H9 (cell line): Measurements from ENCODE around the gene BRMS1L. TPM values are rescaled to one million over a fixed set of nuclear protein-coding genes. Genes with fewer than 3 reads are reported as not detected.

ENCODE experiments used
- DNase-seq: peaks from one replicate; pipeline ENCODE4 v3.0.0-alpha.2; 2017
- H2AFZ ChIP-seq: one replicate; pipeline ENCODE4 v1.6.1; 2013; ENCODE audit warnings: mild to moderate bottlenecking, low read length, control low read depth, moderate library complexity
- H2AK5ac ChIP-seq: 2 replicates; pipeline ENCODE4 v1.6.1; 2013; ENCODE audit warnings: low read length, control low read depth, mixed read lengths; ENCODE audit not compliant: insufficient read length
- H2BK120ac ChIP-seq: one replicate; pipeline ENCODE4 v1.6.1; 2013; ENCODE audit warnings: low read depth, mild to moderate bottlenecking, low read length, control low read depth, inconsistent platforms; ENCODE audit not compliant: poor library complexity, severe bottlenecking
- H2BK12ac ChIP-seq: 2 replicates; pipeline ENCODE4 v1.6.1; 2013; ENCODE audit warnings: low read length, control low read depth, mixed read lengths, low read depth; ENCODE audit not compliant: insufficient read length
- H2BK15ac ChIP-seq: 2 replicates; pipeline ENCODE4 v1.6.1; 2013; ENCODE audit warnings: low read depth, low read length, control low read depth
- H2BK20ac ChIP-seq: one replicate; pipeline ENCODE4 v1.6.1; 2013; ENCODE audit warnings: low read depth, mild to moderate bottlenecking, low read length, control low read depth, inconsistent platforms; ENCODE audit not compliant: poor library complexity, severe bottlenecking
- H2BK5ac ChIP-seq: 2 replicates; pipeline ENCODE4 v1.6.1; 2013; ENCODE audit warnings: low read length, control low read depth, mixed read lengths; ENCODE audit not compliant: insufficient read length
- H3K14ac ChIP-seq: 2 replicates; pipeline ENCODE4 v1.6.1; 2013; ENCODE audit warnings: low read length, control low read depth; ENCODE audit not compliant: insufficient read depth
- H3K18ac ChIP-seq: 2 replicates; pipeline ENCODE4 v1.6.1; 2013; ENCODE audit warnings: low read depth, mild to moderate bottlenecking, mixed read lengths, low read length, control low read depth; ENCODE audit not compliant: insufficient read length
- H3K23ac ChIP-seq: 2 replicates; pipeline ENCODE4 v1.6.1; 2013; ENCODE audit warnings: low read length, control low read depth, mixed read lengths, low read depth; ENCODE audit not compliant: insufficient read length
- H3K23me2 ChIP-seq: 2 replicates; pipeline ENCODE4 v1.6.1; 2013; ENCODE audit warnings: low read depth, mild to moderate bottlenecking, mixed read lengths, low read length, control low read depth; ENCODE audit not compliant: insufficient read length, poor library complexity, severe bottlenecking
- H3K27ac ChIP-seq: 2 replicates; pipeline ENCODE4 v1.5.1; 2013; ENCODE audit warnings: low read length, control low read depth, mixed read lengths, low read depth; ENCODE audit not compliant: insufficient read length
- H3K27me3 ChIP-seq: 2 replicates; pipeline ENCODE4 v1.6.1; 2013; ENCODE audit warnings: low read length, control low read depth, inconsistent platforms; ENCODE audit not compliant: insufficient read depth
- H3K4ac ChIP-seq: 2 replicates; pipeline ENCODE4 v1.6.1; 2013; ENCODE audit warnings: low read depth, mild to moderate bottlenecking, control low read depth, inconsistent platforms, low read length, moderate library complexity
- H3K4me1 ChIP-seq: 2 replicates; pipeline ENCODE4 v1.6.1; 2013; ENCODE audit warnings: low read length, control low read depth, inconsistent platforms; ENCODE audit not compliant: insufficient read depth
- H3K4me2 ChIP-seq: 2 replicates; pipeline ENCODE4 v1.6.1; 2013; ENCODE audit warnings: low read length, control low read depth, mixed read lengths; ENCODE audit not compliant: insufficient read length, insufficient read depth
- H3K56ac ChIP-seq: 2 replicates; pipeline ENCODE4 v1.6.1; 2013; ENCODE audit warnings: low read depth, mild to moderate bottlenecking, mixed read lengths, low read length, control low read depth; ENCODE audit not compliant: insufficient read length
- H3K79me1 ChIP-seq: 2 replicates; pipeline ENCODE4 v1.6.1; 2013; ENCODE audit warnings: low read depth, mild to moderate bottlenecking, moderate library complexity, low read length, control low read depth, inconsistent platforms; ENCODE audit not compliant: insufficient read depth, poor library complexity, severe bottlenecking
- H3K79me2 ChIP-seq: 2 replicates; pipeline ENCODE4 v1.6.1; 2013; ENCODE audit warnings: low read length, control low read depth, inconsistent platforms; ENCODE audit not compliant: insufficient read depth
- H3K9ac ChIP-seq: 2 replicates; pipeline ENCODE4 v1.6.1; 2013; ENCODE audit warnings: low read length, control low read depth, mixed read lengths; ENCODE audit not compliant: insufficient read length; ENCODE audit errors: extremely low read depth
- H3K9me3 ChIP-seq: one replicate; pipeline ENCODE4 v1.6.1; 2013; ENCODE audit warnings: low read depth, low read length, inconsistent platforms; ENCODE audit not compliant: control insufficient read depth
- H3T11ph ChIP-seq: one replicate; pipeline ENCODE4 v1.6.1; 2013; ENCODE audit warnings: mild to moderate bottlenecking, low read length, control low read depth, inconsistent platforms
- H4K20me1 ChIP-seq: one replicate; pipeline ENCODE4 v1.6.1; 2013; ENCODE audit not compliant: control insufficient read depth, insufficient read length, insufficient read depth
- H4K5ac ChIP-seq: 2 replicates; pipeline ENCODE4 v1.6.1; 2013; ENCODE audit warnings: low read depth, mild to moderate bottlenecking, mixed read lengths, low read length, control low read depth; ENCODE audit not compliant: insufficient read length
- H4K8ac ChIP-seq: replicated peaks from 2 replicates; pipeline ENCODE4 v1.6.1; 2013; ENCODE audit warnings: low read length, control low read depth, mixed read lengths, low read depth; ENCODE audit not compliant: insufficient read length
- H4K91ac ChIP-seq: 2 replicates; pipeline ENCODE4 v1.6.1; 2013; ENCODE audit warnings: low read depth, mild to moderate bottlenecking, moderate library complexity, mixed read lengths, low read length, control low read depth; ENCODE audit not compliant: insufficient read length
- H3K27ac Mint-ChIP-seq, 3 experiments: 2 replicates in 2 of 3; 3 replicates in 1 of 3; pipeline ENCODE4 v1.8.0; 2020 to 2021; ENCODE audit warnings: mixed read lengths in 3 of 3, mild to moderate bottlenecking in 1 of 3, moderate library complexity in 1 of 3
- H3K27me3 Mint-ChIP-seq: 2 replicates; pipeline ENCODE4 v1.8.0; 2021; ENCODE audit warnings: low read depth, mild to moderate bottlenecking, moderate library complexity, mixed read lengths
- H3K36me3 Mint-ChIP-seq, 3 experiments: 2 replicates in 2 of 3; 3 replicates in 1 of 3; pipeline ENCODE4 v1.8.0; 2020 to 2021; ENCODE audit warnings: low read depth in 3 of 3, mixed read lengths in 3 of 3; ENCODE audit not compliant: insufficient read depth in 1 of 3
- H3K4me1 Mint-ChIP-seq, 2 experiments: 2 replicates each; pipeline ENCODE4 v1.8.0; 2020; ENCODE audit warnings: mixed read lengths in 2 of 2
- H3K4me3 Mint-ChIP-seq, 2 experiments: 2 replicates in 1 of 2; 3 replicates in 1 of 2; pipeline ENCODE4 v1.8.0; 2020 to 2021; ENCODE audit warnings: mild to moderate bottlenecking in 2 of 2, mixed read lengths in 2 of 2, moderate library complexity in 1 of 2
- H3K9me3 Mint-ChIP-seq, 2 experiments: 2 replicates in 1 of 2; 3 replicates in 1 of 2; pipeline ENCODE4 v1.8.0; 2020; ENCODE audit warnings: mild to moderate bottlenecking in 2 of 2, mixed read lengths in 2 of 2, moderate library complexity in 1 of 2
- CTCF ChIP-seq: fragments of 200-600 bp; sonication (generic); conservative IDR thresholded peaks from 3 replicates; pipeline ENCODE4 v1.8.0; 2021; ENCODE audit warnings: antibody characterized with exemption, mild to moderate bottlenecking
- WGBS: extraction: QIAGEN DNeasy Blood & Tissue Kit; methylation state at CpG from one replicate; pipeline ENCODE4 v1.1.7; 2013; ENCODE audit warnings: missing lambda C conversion rate, low lambda C conversion rate, mixed read lengths; ENCODE audit not compliant: insufficient read length; ENCODE audit errors: extremely low coverage; 5-methylcytosine and 5-hydroxymethylcytosine counted together
- total RNA-seq: library from RNA; stranded (reverse); gene quantifications from 2 replicates; pipeline ENCODE4 v1.2.1, GENCODE V29; 2021

BRMS1L gene
- total RNA-seq, 1 experiment from 2014 or later = 12.9 TPM

GRCh38 chr14:35910191-35910590 is 84.1 kb downstream of the BRMS1L start:
- Histone ChIP-seq H3K4me2 (no peak overlapping the region), H2BK15ac (no peak overlapping the region), H2BK12ac (no peak overlapping the region), H3K9me3 (no peaks in the 10 kb centered on the region), H2AK5ac (no peak overlapping the region), H3K4ac (no peak overlapping the region), H3K27me3 (no peaks in the 10 kb centered on the region), H3K56ac (no peak overlapping the region), H3K9ac (no peak overlapping the region), H3T11ph (no peak overlapping the region), H3K4me1 (no peaks in the 10 kb centered on the region), H3K23ac (no peak overlapping the region), H3K18ac (no peak overlapping the region), H3K79me1 (no peaks in the 10 kb centered on the region), H4K5ac (no peak overlapping the region), H2BK120ac (no peak overlapping the region), H3K27ac (no peak overlapping the region), H4K91ac (no peak overlapping the region), H3K79me2 (no peaks in the 10 kb centered on the region), H4K8ac (no peak overlapping the region), H3K23me2 (no peaks in the 10 kb centered on the region), H2BK5ac (no peak overlapping the region), H2BK20ac (no peak overlapping the region), H3K14ac (no peak overlapping the region), H2AFZ (no peak overlapping the region), H4K20me1 (no peaks in the 10 kb centered on the region)
- no CpG with 5 or more reads among the region's 4 CpGs for WGBS
- no peaks in the 10 kb centered on the region for H3K4me1 Mint-ChIP-seq
- H3K27ac Mint-ChIP-seq = no peak overlapping the region
- H3K9me3 Mint-ChIP-seq = no peaks in the 10 kb centered on the region
- no peaks in the 10 kb centered on the region for H3K36me3 Mint-ChIP-seq
- H3K27me3 Mint-ChIP-seq = no peaks in the 10 kb centered on the region
- TF ChIP-seq CTCF = no peak
- H3K4me3 Mint-ChIP-seq = no peak overlapping the region
- DNase-seq = no peak
